HepG2 (cell line): ENCODE measurements around the gene NUCB1.

ENCODE experiments used
- ASH2L ChIP-seq: fragments of 300-600, 200-600 bp; sonication (generic); IDR thresholded peaks from 2 replicates; pipeline ENCODE4 v1.7.0; 2017; ENCODE audit warnings: low read depth, mild to moderate bottlenecking, moderate library complexity, mixed read lengths, low read length; ENCODE audit not compliant: insufficient read length
- CBX5 ChIP-seq: sonication (generic); formaldehyde crosslinking; IDR thresholded peaks from 2 replicates; pipeline ENCODE4 v1.4.0; 2020; ENCODE audit warnings: missing genetic modification reagents, borderline replicate concordance
- CEBPB ChIP-seq: IDR thresholded peaks from 2 replicates; pipeline ENCODE4 v1.6.1; 2011; ENCODE audit warnings: low read depth, low read length, improper control_type of control experiment, borderline replicate concordance
- CHD2 ChIP-seq: IDR thresholded peaks from 2 replicates; pipeline ENCODE4 v1.6.1; 2011; ENCODE audit warnings: low read depth, low read length, improper control_type of control experiment
- EHMT2 ChIP-seq: fragments of 200-600 bp; sonication (generic); IDR thresholded peaks from 2 replicates; pipeline ENCODE4 v1.7.0; 2017; ENCODE audit warnings: antibody characterized with exemption, low read depth, low read length, borderline replicate concordance
- FOXK2 ChIP-seq: fragments of 450-650 bp; IDR thresholded peaks from 2 replicates; pipeline ENCODE4 v1.6.1; 2016
- KLF6 ChIP-seq: IDR thresholded peaks from 2 replicates; pipeline ENCODE4 v1.8.0; 2016; ENCODE audit warnings: missing biosample characterization, missing genetic modification reagents
- NR0B2 ChIP-seq: sonication (generic); formaldehyde crosslinking; IDR thresholded peaks from 2 replicates; pipeline ENCODE4 v1.4.0; 2020; ENCODE audit warnings: mild to moderate bottlenecking, missing genetic modification reagents
- PCBP1 ChIP-seq: fragments of 200-400 bp; formaldehyde crosslinking; IDR thresholded peaks from 2 replicates; pipeline ENCODE4 v1.6.1; 2017; ENCODE audit warnings: mild to moderate bottlenecking, low read depth, low read length, borderline replicate concordance
- PRMT3 ChIP-seq: sonication (generic); formaldehyde crosslinking; IDR thresholded peaks from 2 replicates; pipeline ENCODE4 v1.8.1; 2022; ENCODE audit warnings: low read depth, mild to moderate bottlenecking, moderate library complexity, missing genetic modification reagents, borderline replicate concordance
- RELA ChIP-seq: sonication (generic); formaldehyde crosslinking; IDR thresholded peaks from 2 replicates; pipeline ENCODE4 v1.4.0; 2020; ENCODE audit warnings: missing genetic modification reagents
- REST ChIP-seq, 2 experiments: IDR thresholded peaks; 2 replicates each; pipeline ENCODE4 v1.6.1; 2011 to 2012; ENCODE audit warnings: low read length in 2 of 2, borderline replicate concordance in 1 of 2, low read depth in 1 of 2, mild to moderate bottlenecking in 1 of 2, moderate library complexity in 1 of 2
- SIN3A ChIP-seq: IDR thresholded peaks from 2 replicates; pipeline ENCODE4 v1.6.1; 2011; ENCODE audit warnings: low read depth, mild to moderate bottlenecking, control low read depth, low read length, borderline replicate concordance

GRCh38 chr19:48913114-48913889 lies 13.2 kb downstream of the NUCB1 start:
- no peak for TF ChIP-seq FOXK2
- no peak for TF ChIP-seq REST (IDR thresholded peaks at IDR 0.05; ENCODE audit: borderline replicate concordance in 1 of 2, low read depth in 1 of 2, low read length in 2 of 2)
- TF ChIP-seq CBX5 (CRISPR knock-in tag), result no peak
- no peak for TF ChIP-seq EHMT2
- TF ChIP-seq NR0B2 (CRISPR knock-in tag), result no peak
- TF ChIP-seq ASH2L, result no peak
- TF ChIP-seq SIN3A, result no peak
- TF ChIP-seq CHD2, result no peak
- no peak for TF ChIP-seq PRMT3 (CRISPR knock-in tag)
- TF ChIP-seq CEBPB, result no peak
- TF ChIP-seq KLF6 (CRISPR knock-in tag), result no peak
- no peak for TF ChIP-seq PCBP1
- no peak for TF ChIP-seq RELA
